Activated T-cell treated with anti-CD3 and anti-CD28 coated beads, Interleukin-2, amount 50 U/mL, for 4 hours (primary cell): ENCODE data around the gene RNASEH1. TPM values are rescaled to one million over a fixed set of nuclear protein-coding genes. Genes with fewer than 3 reads are reported as not detected.
"Not testable (repeated sequence)": the region's sequence is repeated elsewhere in the genome, so short reads cannot be mapped to it uniquely, and the experiment has no call there.

Experiments used
- ATAC-seq, 2 donors: fragments of 200-7000 bp; cut with Tn5 transposase; one replicate each; pipeline ENCODE4 v1.10.0; 2021
- DNase-seq: peaks from one replicate; pipeline ENCODE4 v3.0.0-alpha.2; 2020
- H3K27me3 Mint-ChIP-seq: one replicate; pipeline ENCODE4 v1.8.0; 2021; ENCODE audit warnings: low read depth, mixed read lengths
- H3K36me3 Mint-ChIP-seq: one replicate; pipeline ENCODE4 v1.8.0; 2022; ENCODE audit warnings: mixed read lengths; ENCODE audit not compliant: insufficient read depth
- H3K4me1 Mint-ChIP-seq: one replicate; pipeline ENCODE4 v1.8.0; 2021; ENCODE audit warnings: low read depth, mixed read lengths
- H3K4me3 Mint-ChIP-seq: one replicate; pipeline ENCODE4 v1.8.0; 2021; ENCODE audit warnings: mild to moderate bottlenecking, moderate library complexity, mixed read lengths
- H3K9me3 Mint-ChIP-seq: one replicate; pipeline ENCODE4 v1.8.0; 2021; ENCODE audit warnings: mixed read lengths
- total RNA-seq, 3 donors: library from RNA; stranded (reverse); gene quantifications; one replicate each; pipeline ENCODE4 v1.2.1, GENCODE V29; 2021

RNASEH1 gene
- total RNA-seq, 3 donors from 2014 or later, result 34.0 to 36.7 (median 36.0) TPM

DNA sequence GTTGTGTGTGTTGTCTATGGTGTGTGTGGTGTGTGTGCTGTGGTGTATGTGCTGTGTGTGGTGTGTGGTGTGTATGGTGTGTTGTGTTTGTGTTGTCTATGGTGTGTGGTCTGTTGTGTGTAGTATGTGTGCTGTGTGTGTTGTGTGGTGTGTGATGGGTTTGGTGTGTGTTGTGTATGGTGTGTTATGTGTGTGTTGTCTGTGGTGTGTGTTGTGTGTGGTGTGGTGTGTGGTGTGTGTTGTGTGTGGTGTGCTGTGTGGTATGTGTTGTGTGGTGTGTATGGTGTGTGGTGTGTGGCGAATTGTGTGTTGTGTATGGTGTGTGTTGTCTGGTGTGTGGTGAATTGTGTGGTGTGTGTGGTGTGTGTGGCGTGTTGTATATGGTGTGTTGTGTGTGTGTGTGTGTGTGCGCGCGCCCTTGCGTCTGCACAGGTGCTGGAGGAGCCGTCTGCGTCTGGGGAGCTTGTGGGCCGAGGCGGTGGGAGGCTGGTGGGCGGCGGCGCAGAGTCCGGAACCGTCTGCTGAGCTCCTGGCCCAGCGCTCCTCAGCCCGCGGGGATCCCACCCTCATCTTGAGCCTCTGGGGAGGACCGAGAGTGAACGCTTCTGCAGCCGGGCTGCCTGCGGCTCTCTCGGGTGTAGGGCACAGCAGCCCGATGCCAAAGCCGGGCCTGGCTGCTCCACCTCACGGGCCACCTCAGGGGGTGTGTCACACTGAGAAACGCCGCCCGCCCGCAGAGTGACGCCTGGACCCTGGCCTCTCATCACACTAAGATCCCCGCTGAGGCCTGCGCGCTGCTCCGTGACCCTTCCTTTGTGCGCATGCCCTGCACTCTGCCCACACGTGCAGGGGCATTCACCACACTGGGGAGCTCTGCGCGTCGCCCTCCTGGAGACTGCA, 30.0 kb downstream of the RNASEH1 start:
- H3K9me3 Mint-ChIP-seq, result no peaks in the 10 kb centered on the region
- DNase-seq, result no peak
- no peaks in the 10 kb centered on the region for H3K27me3 Mint-ChIP-seq
- no peak for ATAC-seq
- no peaks in the 10 kb centered on the region for H3K4me1 Mint-ChIP-seq
- no peaks in the 10 kb centered on the region for H3K36me3 Mint-ChIP-seq
- no peak overlapping the region for H3K4me3 Mint-ChIP-seq

GRCh38 chr2:3526871-3527270, 31.3 kb downstream of the RNASEH1 start:
- Mint-ChIP-seq H3K9me3 (no peaks in the 10 kb centered on the region), H3K27me3 (no peaks in the 10 kb centered on the region), H3K4me3 (no peak overlapping the region), H3K36me3 (no peaks in the 10 kb centered on the region), H3K4me1 (peaks cover under 1% of the 10 kb centered on the region)
- ATAC-seq (no peak), DNase-seq (no peak)

DNA sequence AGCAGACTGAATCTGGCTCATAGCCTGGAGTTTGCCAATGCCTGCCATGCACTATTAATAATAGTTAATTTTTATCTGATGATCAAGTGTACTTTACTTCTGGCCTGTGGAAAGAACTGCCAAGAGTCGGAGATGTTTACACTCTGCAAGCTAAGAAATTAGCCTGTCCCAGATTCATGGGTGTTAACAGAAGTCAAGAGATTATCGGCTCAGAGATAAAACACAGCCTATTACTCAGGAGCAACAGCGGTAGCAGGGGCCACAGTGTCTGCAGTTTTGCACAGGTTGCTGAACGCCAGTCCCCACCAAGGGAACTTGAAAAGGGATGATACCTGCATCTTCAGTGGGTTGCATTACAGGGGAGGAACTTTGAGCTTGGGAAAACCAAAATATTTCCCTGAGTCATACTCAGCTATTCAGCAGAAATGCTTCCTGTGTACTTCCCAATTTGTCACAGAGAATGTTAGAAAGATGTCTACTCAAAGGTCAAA, 34.5 kb downstream of the RNASEH1 start:
- Mint-ChIP-seq H3K9me3 (no peaks in the 10 kb centered on the region), H3K4me3 (no peak overlapping the region), H3K4me1 (peaks cover 23% of the 10 kb centered on the region), H3K27me3 (no peaks in the 10 kb centered on the region), H3K36me3 (no peaks in the 10 kb centered on the region)
- ATAC-seq (no peak), DNase-seq (no peak)

- Mint-ChIP-seq H3K4me1 (peaks cover 26% of the 10 kb centered on the region), H3K4me3 (no peak overlapping the region), H3K9me3 (no peaks in the 10 kb centered on the region), H3K27me3 (no peaks in the 10 kb centered on the region), H3K36me3 (no peaks in the 10 kb centered on the region)
- ATAC-seq (no peak), DNase-seq (no peak)
These were observed 35.1 kb downstream of the RNASEH1 start for GRCh38 chr2:3522961-3523421.

GRCh38 chr2:3520591-3520990, 37.5 kb downstream of the RNASEH1 start:
- DNase-seq (no peak), ATAC-seq (no peak)
- Mint-ChIP-seq H3K9me3 (peaks cover 3% of the 10 kb centered on the region), H3K4me3 (peak overlapping the region; percentile 91), H3K36me3 (peaks cover 3% of the 10 kb centered on the region), H3K4me1 (peaks cover 29% of the 10 kb centered on the region), H3K27me3 (no peaks in the 10 kb centered on the region)

GRCh38 chr2:3519255-3520205, 38.6 kb downstream of the RNASEH1 start, which contains the start of gene ADI1:
ADI1 (minus strand) TSS chr2:3519531; CDS start chr2:3519487, 44 bp downstream.
- Mint-ChIP-seq H3K4me1 (peaks cover 29% of the 10 kb centered on the region), H3K36me3 (peaks cover 7% of the 10 kb centered on the region)
- peak; percentile 76 to 78 for ATAC-seq

DNA sequence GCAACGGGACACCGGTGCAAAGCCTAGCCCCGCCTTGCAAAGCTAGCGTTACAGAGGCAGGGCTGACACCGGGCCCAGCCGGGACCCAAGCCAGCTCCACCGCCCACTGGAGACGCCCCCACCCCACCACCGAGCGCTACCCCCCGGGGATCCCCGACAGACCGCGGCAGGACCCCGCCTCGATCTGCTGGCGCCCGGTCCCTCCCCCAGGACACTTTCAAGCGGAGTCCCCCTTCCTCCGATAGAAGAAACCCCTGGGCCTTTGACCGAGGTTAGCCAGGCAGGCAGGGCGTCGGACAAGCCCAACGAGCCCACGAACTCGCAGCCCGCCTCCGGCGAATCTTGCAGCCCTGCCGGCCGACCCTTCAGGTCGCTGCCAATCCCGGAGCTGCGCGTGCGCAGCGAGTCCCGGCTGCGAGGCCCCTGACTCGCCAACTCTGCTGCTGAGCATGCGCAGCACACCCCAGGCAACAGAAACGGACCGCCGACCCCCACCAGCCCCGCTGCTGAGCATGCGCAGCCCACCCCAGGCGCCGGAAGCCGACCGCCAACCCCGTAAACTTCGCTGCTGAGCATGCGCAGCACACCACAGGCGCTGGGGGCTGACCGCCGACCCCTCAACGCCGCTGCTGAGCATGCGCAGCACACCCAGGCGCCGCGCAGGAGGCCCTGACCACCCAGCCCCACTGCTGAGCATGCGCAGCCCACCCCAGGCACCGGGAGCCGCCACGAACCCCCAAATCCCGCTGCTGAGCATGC, 39.5 kb downstream of the RNASEH1 start:
- H3K36me3 Mint-ChIP-seq, result peaks cover 15% of the 10 kb centered on the region
- no peaks in the 10 kb centered on the region for H3K27me3 Mint-ChIP-seq
- peak overlapping the region; percentile 91 for H3K4me3 Mint-ChIP-seq
- ATAC-seq, result peak; percentile 79 to 82
- peaks cover 9% of the 10 kb centered on the region for H3K9me3 Mint-ChIP-seq
- H3K4me1 Mint-ChIP-seq, result peaks cover 34% of the 10 kb centered on the region
- DNase-seq, result peak; percentile 98

More at GRCh38 chr2:3519255-3520205, 38.6 kb downstream of the RNASEH1 start, which contains the start of gene ADI1:
- H3K9me3 Mint-ChIP-seq, result peaks cover 9% of the 10 kb centered on the region
- peak within 1 kb of the TSS; percentile 91 for H3K4me3 Mint-ChIP-seq
- DNase-seq, result peak; percentile 67
- no peaks in the 10 kb centered on the region for H3K27me3 Mint-ChIP-seq

DNA sequence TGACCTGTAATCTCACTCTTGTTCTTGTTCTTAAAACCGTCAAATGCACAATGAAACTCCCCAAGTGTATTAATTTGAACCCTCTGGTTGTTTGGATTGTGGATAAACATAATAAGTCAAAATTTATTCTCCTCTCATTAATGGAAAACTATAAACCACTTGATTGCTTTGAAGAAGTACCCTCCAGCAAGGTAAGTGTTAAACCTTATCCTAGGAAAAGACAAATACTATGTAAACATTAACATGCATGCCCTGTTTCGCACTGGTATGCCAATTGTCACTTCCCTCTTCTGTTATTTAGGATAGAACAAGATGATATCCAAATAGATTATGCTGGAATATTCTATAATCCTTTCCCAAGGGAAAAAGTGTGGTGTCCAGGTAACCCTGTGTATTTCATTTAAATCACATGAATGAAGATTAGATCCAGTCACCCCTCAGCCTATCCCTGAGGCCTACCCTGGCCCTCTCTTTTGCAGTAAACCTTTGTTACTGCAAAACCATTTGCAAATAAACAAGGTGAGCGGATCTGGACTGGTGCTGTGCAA, 40.1 kb downstream of the RNASEH1 start:
- peaks cover 19% of the 10 kb centered on the region for H3K36me3 Mint-ChIP-seq
- H3K4me1 Mint-ChIP-seq, result peaks cover 35% of the 10 kb centered on the region
- peaks cover 9% of the 10 kb centered on the region for H3K9me3 Mint-ChIP-seq
- H3K4me3 Mint-ChIP-seq, result peak overlapping the region; percentile 91
- no peak for ATAC-seq
- DNase-seq, result no peak
- no peaks in the 10 kb centered on the region for H3K27me3 Mint-ChIP-seq

GRCh38 chr2:3516831-3517230, 41.3 kb downstream of the RNASEH1 start:
- H3K9me3 Mint-ChIP-seq, result peaks cover 9% of the 10 kb centered on the region
- H3K27me3 Mint-ChIP-seq, result no peaks in the 10 kb centered on the region
- no peak overlapping the region for H3K4me3 Mint-ChIP-seq
- H3K4me1 Mint-ChIP-seq, result peaks cover 34% of the 10 kb centered on the region
- ATAC-seq, result no peak
- DNase-seq, result no peak
- H3K36me3 Mint-ChIP-seq, result peaks cover 28% of the 10 kb centered on the region

DNA sequence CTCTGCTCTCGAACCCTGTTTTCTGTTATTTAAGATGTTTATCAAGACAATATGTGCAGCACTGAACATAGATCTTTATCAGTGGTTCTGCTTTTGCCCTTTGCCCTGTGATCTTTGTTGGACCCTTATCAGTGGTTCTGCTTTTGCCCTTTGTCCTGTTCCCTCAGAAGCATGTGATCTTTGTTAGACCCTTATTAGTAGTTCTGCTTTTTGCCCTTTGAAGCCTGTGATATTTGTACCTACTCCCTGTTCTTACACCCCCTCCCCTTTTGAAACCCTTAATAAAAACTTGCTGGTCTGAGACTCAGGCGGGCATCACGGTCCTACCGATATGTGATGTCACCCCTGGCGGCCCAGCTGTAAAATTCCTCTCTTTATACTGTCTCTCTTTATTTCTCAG, 42.7 kb downstream of the RNASEH1 start:
- Mint-ChIP-seq H3K9me3 (peaks cover 14% of the 10 kb centered on the region), H3K36me3 (peaks cover 42% of the 10 kb centered on the region), H3K4me1 (peaks cover 22% of the 10 kb centered on the region)
- not testable (repeated sequence) for H3K27me3 Mint-ChIP-seq, DNase-seq, H3K4me3 Mint-ChIP-seq, ATAC-seq

DNA sequence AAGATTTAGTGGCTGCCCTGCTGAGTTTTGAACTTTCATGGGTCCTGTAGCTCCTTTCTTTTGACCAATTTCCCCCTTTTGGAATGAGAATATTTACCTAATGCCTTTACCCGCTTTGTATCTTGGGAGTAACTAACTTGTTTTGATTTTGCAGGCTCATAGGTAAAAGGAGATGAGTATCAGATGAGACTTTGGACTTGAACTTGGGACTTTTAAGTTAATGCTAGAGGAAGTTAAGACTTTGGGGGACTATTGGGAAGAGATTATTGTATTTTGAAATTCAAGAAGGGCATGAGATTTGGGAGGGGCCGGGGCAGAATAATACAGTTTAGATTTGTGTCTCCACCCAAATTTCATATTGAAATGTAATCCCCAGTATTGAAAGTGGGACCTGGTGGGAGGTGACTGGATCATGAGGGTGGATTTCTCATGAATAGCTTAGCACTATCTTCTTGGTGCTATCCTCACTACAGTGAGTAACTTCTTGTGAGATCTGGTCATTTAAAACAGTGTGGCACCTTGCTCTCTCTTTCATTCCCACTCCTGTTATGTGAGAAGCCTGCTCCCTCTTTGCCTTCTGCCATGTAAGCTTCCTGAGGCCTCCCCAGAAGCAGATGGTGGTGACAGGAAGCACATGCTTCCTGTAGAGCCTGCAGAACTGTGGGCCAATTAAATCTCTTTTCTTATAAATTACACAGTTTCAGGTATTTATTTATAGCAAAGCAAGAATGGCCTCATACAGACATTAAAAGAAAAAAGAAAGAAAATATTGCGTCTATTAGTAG, 44.9 kb downstream of the RNASEH1 start:
- peaks cover 17% of the 10 kb centered on the region for H3K9me3 Mint-ChIP-seq

GRCh38 chr2:3512086-3512485, 46.0 kb downstream of the RNASEH1 start:
- Mint-ChIP-seq H3K9me3 (peaks cover 17% of the 10 kb centered on the region), H3K36me3 (peaks cover 57% of the 10 kb centered on the region), H3K4me1 (peaks cover 10% of the 10 kb centered on the region), H3K4me3 (no peak overlapping the region), H3K27me3 (no peaks in the 10 kb centered on the region)
- ATAC-seq (no peak), DNase-seq (no peak)

More for the DNA sequence above, 44.9 kb downstream of the RNASEH1 start:
- ATAC-seq, result no peak
- Mint-ChIP-seq H3K4me1 (peaks cover 12% of the 10 kb centered on the region), H3K36me3 (peaks cover 49% of the 10 kb centered on the region), H3K27me3 (no peaks in the 10 kb centered on the region), H3K4me3 (no peak overlapping the region)
- DNase-seq, result no peak

- ATAC-seq (no peak), DNase-seq (no peak)
- no peak overlapping the region for H3K4me3 Mint-ChIP-seq
- no peaks in the 10 kb centered on the region for H3K27me3 Mint-ChIP-seq
- H3K36me3 Mint-ChIP-seq, result peaks cover 46% of the 10 kb centered on the region
- peaks cover 3% of the 10 kb centered on the region for H3K9me3 Mint-ChIP-seq
- H3K4me1 Mint-ChIP-seq, result peaks cover 6% of the 10 kb centered on the region
These were observed 52.4 kb downstream of the RNASEH1 start for GRCh38 chr2:3505771-3506170.
